22Rv1 (cell line): ENCODE measurements around the gene TRAF3.

Source experiments
- ZFX ChIP-seq: fragments of 450-650 bp; IDR thresholded peaks from 2 replicates; pipeline ENCODE4 v1.6.1; 2017; ENCODE audit warnings: antibody characterized with exemption, borderline replicate concordance
- TF ChIP-seq, protein P1 (sequence below): fragments of 450-650 bp; IDR thresholded peaks from 2 replicates; pipeline ENCODE4 v1.5.1; 2017; ENCODE audit warnings: mild to moderate bottlenecking

DNA sequence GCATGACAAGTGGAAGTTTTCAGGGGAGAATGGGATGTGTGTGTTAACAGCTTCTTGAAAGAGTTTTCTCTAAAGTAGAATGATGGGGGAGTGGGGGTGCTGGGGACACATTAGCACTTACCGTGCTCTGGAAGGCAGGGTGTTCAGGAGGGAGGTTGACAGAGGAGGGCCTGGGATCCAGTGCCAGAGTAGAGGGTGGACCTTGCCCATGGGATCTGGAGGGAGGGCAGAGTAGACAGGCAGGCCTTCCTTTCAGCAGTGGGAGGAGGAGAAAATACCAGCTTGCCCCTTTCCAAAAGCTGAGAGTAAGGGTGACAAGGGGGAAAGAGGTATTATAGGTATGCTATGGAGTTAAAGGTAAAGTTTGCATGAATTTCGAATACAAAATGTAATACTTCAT lies 40.1 kb downstream of the TRAF3 start:
- TF ChIP-seq, protein P1, sequence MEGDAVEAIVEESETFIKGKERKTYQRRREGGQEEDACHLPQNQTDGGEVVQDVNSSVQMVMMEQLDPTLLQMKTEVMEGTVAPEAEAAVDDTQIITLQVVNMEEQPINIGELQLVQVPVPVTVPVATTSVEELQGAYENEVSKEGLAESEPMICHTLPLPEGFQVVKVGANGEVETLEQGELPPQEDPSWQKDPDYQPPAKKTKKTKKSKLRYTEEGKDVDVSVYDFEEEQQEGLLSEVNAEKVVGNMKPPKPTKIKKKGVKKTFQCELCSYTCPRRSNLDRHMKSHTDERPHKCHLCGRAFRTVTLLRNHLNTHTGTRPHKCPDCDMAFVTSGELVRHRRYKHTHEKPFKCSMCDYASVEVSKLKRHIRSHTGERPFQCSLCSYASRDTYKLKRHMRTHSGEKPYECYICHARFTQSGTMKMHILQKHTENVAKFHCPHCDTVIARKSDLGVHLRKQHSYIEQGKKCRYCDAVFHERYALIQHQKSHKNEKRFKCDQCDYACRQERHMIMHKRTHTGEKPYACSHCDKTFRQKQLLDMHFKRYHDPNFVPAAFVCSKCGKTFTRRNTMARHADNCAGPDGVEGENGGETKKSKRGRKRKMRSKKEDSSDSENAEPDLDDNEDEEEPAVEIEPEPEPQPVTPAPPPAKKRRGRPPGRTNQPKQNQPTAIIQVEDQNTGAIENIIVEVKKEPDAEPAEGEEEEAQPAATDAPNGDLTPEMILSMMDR: no peak
- no peak for TF ChIP-seq ZFX
